ENCODE measurements around the gene OOSP1.

Gene OOSP1

GRCh38 chr11:59939482-59939881 lies 1.2 kb downstream of the OOSP1 start:
- Histone ChIP-seq H3K4me3 (replicated peaks; ENCODE audit: insufficient read depth, low read length) (no peak overlapping the region), H3K27ac (replicated peaks) (no peak overlapping the region), H3K27me3 (ENCODE audit: insufficient read depth, poor library complexity, severe bottlenecking) (no peaks in the 10 kb centered on the region)
- DNase-seq (ENCODE audit: low read depth in 1 of 2, low spot score in 1 of 2) = no peak
- TF ChIP-seq POLR2AphosphoS5 (IDR thresholded peaks at IDR 0.05; ENCODE audit: low read depth) = no peak
- 0 out of 2 replicates have a peak, but pooled peaks have one; percentile 14 for TF ChIP-seq SPI1 (IDR thresholded peaks at IDR 0.05; ENCODE audit: borderline replicate concordance, low read depth)

DNA sequence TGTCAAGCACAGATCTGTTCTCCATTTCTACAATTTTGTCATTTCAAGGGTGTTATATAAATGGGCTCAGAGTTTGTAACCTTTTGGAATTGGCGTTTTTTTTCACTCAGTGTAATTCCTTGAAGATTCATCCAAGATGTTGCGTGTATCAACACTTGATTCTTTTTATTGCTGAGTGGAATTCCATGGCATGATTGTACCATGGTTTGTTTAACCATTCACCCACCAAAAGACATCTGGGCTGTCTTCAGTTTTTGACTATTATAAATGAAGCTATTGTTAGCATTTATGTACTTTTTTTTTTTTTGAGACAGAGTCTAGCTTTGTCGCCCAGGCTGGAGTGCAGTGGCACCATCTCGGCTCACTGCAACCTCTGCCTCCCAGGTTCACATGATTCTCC lies 2.9 kb downstream of the OOSP1 start:
- Histone ChIP-seq H3K4me3 (replicated peaks; ENCODE audit: insufficient read depth, low read length) (no peak overlapping the region), H3K27ac (replicated peaks) (no peak overlapping the region), H3K27me3 (ENCODE audit: insufficient read depth, poor library complexity, severe bottlenecking) (no peaks in the 10 kb centered on the region)
- no peak for TF ChIP-seq POLR2AphosphoS5 (IDR thresholded peaks at IDR 0.05; ENCODE audit: low read depth)
- no peak for DNase-seq (ENCODE audit: low read depth in 1 of 2, low spot score in 1 of 2)

DNA sequence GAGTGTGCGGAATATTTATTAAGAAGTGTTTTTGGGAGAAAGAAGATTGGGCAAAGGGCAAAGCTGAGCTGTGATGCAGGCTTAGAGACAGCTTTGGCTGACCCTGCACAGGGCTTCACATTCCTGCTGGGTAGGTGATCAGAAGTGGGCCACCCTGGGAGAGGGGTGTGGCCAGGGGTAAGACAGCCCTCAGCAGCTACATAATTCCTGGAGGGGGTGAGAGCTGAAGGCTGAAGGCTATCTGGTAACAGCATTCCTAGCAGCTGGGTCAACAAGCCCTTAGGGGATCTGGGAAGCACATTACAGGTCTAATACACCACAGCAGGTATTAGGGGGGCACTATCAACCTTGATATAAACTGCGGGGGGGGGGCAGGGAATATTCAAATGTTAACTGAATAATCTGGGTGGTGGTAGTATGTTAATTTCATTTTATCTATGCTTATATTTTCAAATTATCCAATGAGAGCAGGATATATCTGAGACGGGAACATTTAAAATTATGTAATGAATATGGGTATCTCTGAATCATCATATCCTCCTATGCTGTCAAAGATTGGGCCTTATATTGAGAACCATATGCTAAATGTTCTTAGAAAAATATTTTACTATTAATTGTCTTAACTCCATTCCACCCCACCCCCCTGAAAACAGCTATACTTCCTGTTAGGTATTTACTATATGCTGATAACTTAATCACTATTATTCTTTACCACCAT lies 5.9 kb downstream of the OOSP1 start:
- no peak for DNase-seq (ENCODE audit: low read depth in 1 of 2, low spot score in 1 of 2)
- Histone ChIP-seq H3K4me3 (replicated peaks; ENCODE audit: insufficient read depth, low read length) (no peak overlapping the region), H3K27me3 (ENCODE audit: insufficient read depth, poor library complexity, severe bottlenecking) (no peaks in the 10 kb centered on the region), H3K27ac (replicated peaks) (no peak overlapping the region)
- TF ChIP-seq REST (IDR thresholded peaks at IDR 0.05; ENCODE audit: insufficient replicate concordance, low read depth) = no peak
- TF ChIP-seq POLR2AphosphoS5 (IDR thresholded peaks at IDR 0.05; ENCODE audit: low read depth) = no peak
- no peak for TF ChIP-seq SPI1 (IDR thresholded peaks at IDR 0.05; ENCODE audit: borderline replicate concordance, low read depth)
- no peak for TF ChIP-seq GABPA (IDR thresholded peaks at IDR 0.05; ENCODE audit: low read depth)
- TF ChIP-seq CTCF (IDR thresholded peaks at IDR 0.05; ENCODE audit: insufficient read depth, low read length) = no peak

GRCh38 chr11:59944720-59945119 lies 6.5 kb downstream of the OOSP1 start:
- no peak for DNase-seq (ENCODE audit: low read depth in 1 of 2, low spot score in 1 of 2)
- Histone ChIP-seq H3K27me3 (ENCODE audit: insufficient read depth, poor library complexity, severe bottlenecking) (no peaks in the 10 kb centered on the region), H3K27ac (replicated peaks) (no peak overlapping the region), H3K4me3 (replicated peaks; ENCODE audit: insufficient read depth, low read length) (no peak overlapping the region)
- no peak for TF ChIP-seq GABPA (IDR thresholded peaks at IDR 0.05; ENCODE audit: low read depth)
- TF ChIP-seq REST (IDR thresholded peaks at IDR 0.05; ENCODE audit: insufficient replicate concordance, low read depth) = no peak
- no peak for TF ChIP-seq SPI1 (IDR thresholded peaks at IDR 0.05; ENCODE audit: borderline replicate concordance, low read depth)
- TF ChIP-seq CTCF (IDR thresholded peaks at IDR 0.05; ENCODE audit: insufficient read depth, low read length) = no peak
- TF ChIP-seq POLR2AphosphoS5 (IDR thresholded peaks at IDR 0.05; ENCODE audit: low read depth) = no peak
